Measurements from ENCODE around the gene ZFHX3. TPM values are rescaled to one million over a fixed set of nuclear protein-coding genes. Genes with fewer than 3 reads are reported as not detected.

Gene ZFHX3
- polyA plus RNA-seq, 1 donor from 2014 or later: 26.4 TPM

GRCh38 chr16:72937916-72938794 lies 109.8 kb downstream of the ZFHX3 start:
- TF ChIP-seq RAD21 (conservative IDR thresholded peaks at IDR 0.05) (no peak), POLR2AphosphoS5 (IDR thresholded peaks at IDR 0.05) (no peak), MXI1 (conservative IDR thresholded peaks at IDR 0.05; ENCODE audit: poor library complexity, severe bottlenecking) (no peak), EZH2 (IDR thresholded peaks at IDR 0.05; ENCODE audit: borderline replicate concordance, insufficient read depth, low read length, poor library complexity, severe bottlenecking) (no peak), SMC3 (conservative IDR thresholded peaks at IDR 0.05; ENCODE audit: poor library complexity) (no peak), EP300 (conservative IDR thresholded peaks at IDR 0.05; ENCODE audit: poor library complexity, severe bottlenecking) (no peak)
- H3K4me2 ChIP-seq (ENCODE audit: low read length): no peak overlapping the region
- H3K9me3 ChIP-seq (ENCODE audit: low read length): no peaks in the 10 kb centered on the region
- H2AFZ ChIP-seq (ENCODE audit: low read depth, low read length): no peak overlapping the region
- H3K27me3 ChIP-seq (ENCODE audit: insufficient read depth, low read depth, low read length): no peaks in the 10 kb centered on the region
- H4K20me1 ChIP-seq (ENCODE audit: insufficient read depth): peaks cover 99% of the 10 kb centered on the region
- H3K79me2 ChIP-seq (replicated peaks; ENCODE audit: insufficient read depth, low read length): peaks cover 100% of the 10 kb centered on the region
- H3K4me3 ChIP-seq (ENCODE audit: low read length): no peak overlapping the region
- H3K27ac ChIP-seq (ENCODE audit: low read length): no peak overlapping the region
- H3K9me2 ChIP-seq (ENCODE audit: insufficient read depth, low read length): no peaks in the 10 kb centered on the region
- peaks cover 12% of the 10 kb centered on the region for H3K36me3 ChIP-seq (ENCODE audit: insufficient read depth, low read length)
- peaks cover 7% of the 10 kb centered on the region for H3F3A ChIP-seq (ENCODE audit: insufficient read depth, low read length, poor library complexity, severe bottlenecking)
- no peak overlapping the region for H3K9ac ChIP-seq (ENCODE audit: low read length)

GRCh38 chr16:72937360-72937759 lies 110.6 kb downstream of the ZFHX3 start:
- Histone ChIP-seq H3K4me3 (ENCODE audit: low read length) (no peak overlapping the region), H3K36me3 (ENCODE audit: insufficient read depth, low read length) (peaks cover 7% of the 10 kb centered on the region), H3K27ac (ENCODE audit: low read length) (no peak overlapping the region), H4K20me1 (ENCODE audit: insufficient read depth) (peaks cover 99% of the 10 kb centered on the region), H3K9ac (ENCODE audit: low read length) (no peak overlapping the region), H3F3A (ENCODE audit: insufficient read depth, low read length, poor library complexity, severe bottlenecking) (peaks cover 7% of the 10 kb centered on the region), H2AFZ (ENCODE audit: low read depth, low read length) (no peak overlapping the region), H3K9me2 (ENCODE audit: insufficient read depth, low read length) (no peaks in the 10 kb centered on the region), H3K79me2 (replicated peaks; ENCODE audit: insufficient read depth, low read length) (peaks cover 100% of the 10 kb centered on the region), H3K4me2 (ENCODE audit: low read length) (no peak overlapping the region), H3K9me3 (ENCODE audit: low read length) (no peaks in the 10 kb centered on the region), H3K27me3 (ENCODE audit: insufficient read depth, low read depth, low read length) (no peaks in the 10 kb centered on the region)
- TF ChIP-seq MXI1 (conservative IDR thresholded peaks at IDR 0.05; ENCODE audit: poor library complexity, severe bottlenecking) (no peak), EP300 (conservative IDR thresholded peaks at IDR 0.05; ENCODE audit: poor library complexity, severe bottlenecking) (no peak), POLR2AphosphoS5 (IDR thresholded peaks at IDR 0.05) (no peak), SMC3 (conservative IDR thresholded peaks at IDR 0.05; ENCODE audit: poor library complexity) (no peak), CTCF (IDR thresholded peaks at IDR 0.05; ENCODE audit: poor library complexity, severe bottlenecking) (no peak), EZH2 (IDR thresholded peaks at IDR 0.05; ENCODE audit: borderline replicate concordance, insufficient read depth, low read length, poor library complexity, severe bottlenecking) (no peak), REST (IDR thresholded peaks at IDR 0.05; ENCODE audit: borderline replicate concordance) (no peak), TAF1 (IDR thresholded peaks at IDR 0.05; ENCODE audit: low read depth) (no peak), RAD21 (conservative IDR thresholded peaks at IDR 0.05) (no peak)

Measured in neural cell (in vitro differentiated cells).